ENCODE measurements around the gene P2RY13.

Gene P2RY13

DNA sequence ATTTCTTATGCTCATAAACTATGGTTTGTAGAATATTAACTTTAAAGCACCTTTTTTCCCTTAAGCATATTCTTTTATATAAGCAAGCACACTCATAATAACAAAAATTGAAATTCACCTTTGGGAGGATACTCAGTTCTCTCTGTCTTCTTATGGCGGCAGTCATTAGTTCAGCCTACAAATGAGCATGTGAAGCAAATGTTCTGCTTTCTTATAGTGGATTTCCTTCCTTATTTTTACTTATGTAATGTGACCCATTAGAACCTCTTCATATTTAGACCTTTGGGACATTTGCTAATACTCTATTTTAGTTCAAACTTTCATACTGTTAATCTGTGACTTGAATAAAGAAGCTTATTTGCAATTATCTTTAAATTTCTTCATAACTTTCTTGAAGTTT lies at the start of gene P2RY13:
Gene P2RY13 (minus strand): TSS at position 187 of the 400 bp plus-strand sequence. CDS start 21 bp downstream, at position 166.
- no peak for DNase-seq

DNA sequence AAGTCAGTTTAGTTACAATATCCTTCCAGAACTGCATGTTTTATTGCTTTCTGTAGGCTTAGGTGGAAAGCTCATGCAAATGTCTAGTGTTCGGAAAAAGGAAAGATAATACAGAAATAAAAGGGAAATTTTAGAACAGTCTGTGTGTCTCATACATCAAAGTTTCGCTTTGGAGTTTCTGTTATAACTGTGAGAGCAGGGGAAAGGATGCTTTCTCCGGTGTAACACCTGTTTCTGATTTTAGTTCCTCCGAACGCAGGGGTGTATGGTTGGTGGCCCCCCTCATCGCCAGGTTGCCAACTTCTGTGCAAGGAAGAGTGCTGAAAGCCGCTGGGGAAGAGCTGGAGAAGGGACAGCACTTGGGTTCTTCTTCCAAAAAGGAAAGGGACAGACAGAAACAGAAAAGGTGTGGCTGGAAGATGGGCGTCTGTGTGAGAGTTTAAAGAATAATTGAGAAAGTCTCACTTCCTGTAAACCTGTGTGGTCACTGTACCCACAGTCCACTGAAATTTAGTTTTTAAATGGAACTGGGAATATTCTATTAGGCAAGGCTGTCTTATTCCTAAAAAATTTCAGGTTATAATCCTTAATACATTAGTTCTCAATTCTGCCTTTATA lies 48.5 kb upstream of the P2RY13 start:
- DNase-seq, result no peak

DNA sequence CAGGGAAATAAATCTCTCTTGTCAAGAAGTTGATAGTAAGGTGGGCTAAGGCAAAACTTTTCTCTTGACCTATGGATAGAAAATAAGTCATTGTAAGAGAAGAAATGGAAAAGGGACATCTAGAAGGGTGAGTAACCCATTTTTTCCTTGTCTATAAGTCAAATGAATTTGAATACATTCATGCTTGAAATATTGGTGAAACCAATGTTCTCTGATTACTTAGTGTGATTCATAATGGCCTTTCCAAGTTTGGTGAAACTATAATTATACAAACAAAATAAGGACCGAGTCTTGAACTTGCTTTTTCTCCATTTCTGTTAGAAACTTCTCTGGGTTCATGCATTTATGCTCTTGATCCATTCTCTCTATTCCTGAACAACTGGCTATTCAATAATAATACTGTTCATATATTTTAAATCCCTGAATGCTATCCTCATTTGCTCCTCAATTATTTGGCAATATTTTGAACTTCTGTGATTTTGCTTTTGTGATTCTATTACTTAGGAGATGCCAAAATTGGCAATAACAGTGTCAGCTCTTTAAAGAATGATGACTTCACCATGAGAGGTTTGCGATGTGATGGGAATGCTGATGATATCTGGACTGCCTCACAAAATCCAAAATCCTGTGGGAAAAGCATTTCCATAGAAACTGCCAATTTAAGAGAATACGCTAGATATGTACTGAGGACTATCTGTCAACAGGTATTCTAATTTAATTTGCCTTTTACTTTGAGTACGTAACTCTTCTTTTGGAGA lies 42.9 kb upstream of the P2RY13 start:
- DNase-seq, result no peak

DNA sequence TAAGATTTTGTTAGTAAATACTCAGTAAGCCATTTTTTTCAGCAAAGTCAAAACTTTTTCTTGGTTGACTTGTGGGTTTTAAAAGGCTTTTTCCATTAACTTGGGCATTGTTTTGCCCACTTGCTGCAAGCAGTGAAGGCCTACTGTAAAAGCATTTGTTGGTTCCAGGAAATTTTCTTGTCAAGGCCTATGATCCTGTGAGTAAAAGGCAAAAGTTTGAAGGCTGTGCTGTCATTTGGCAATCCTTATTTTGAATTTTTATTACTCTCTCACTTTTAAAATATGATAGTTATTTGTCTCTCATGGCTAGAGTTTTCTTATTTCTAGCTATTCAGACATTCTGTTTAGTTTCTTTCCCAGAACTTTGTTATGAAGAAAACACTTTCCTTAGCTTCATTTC lies 42.2 kb upstream of the P2RY13 start:
- no peak for DNase-seq

DNA sequence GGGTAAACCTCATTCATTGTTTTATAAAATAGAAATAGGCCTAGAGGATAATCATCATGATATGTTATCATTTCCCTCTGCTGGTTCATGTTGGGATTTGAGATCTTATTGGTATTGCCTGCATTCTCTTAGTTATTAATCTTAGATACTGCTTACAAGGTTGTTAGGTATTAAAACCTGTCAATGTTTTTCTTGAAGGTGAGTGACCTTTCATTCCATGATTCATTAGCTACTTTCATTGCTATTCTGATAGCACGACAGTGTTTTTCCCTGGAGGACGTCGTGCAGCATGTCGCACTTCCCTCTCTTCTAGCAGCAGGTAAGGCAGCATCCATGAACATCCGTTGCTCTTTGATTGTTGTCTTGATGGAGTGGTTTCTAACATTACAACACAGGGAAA lies 38.1 kb upstream of the P2RY13 start:
- no peak for DNase-seq

DNA sequence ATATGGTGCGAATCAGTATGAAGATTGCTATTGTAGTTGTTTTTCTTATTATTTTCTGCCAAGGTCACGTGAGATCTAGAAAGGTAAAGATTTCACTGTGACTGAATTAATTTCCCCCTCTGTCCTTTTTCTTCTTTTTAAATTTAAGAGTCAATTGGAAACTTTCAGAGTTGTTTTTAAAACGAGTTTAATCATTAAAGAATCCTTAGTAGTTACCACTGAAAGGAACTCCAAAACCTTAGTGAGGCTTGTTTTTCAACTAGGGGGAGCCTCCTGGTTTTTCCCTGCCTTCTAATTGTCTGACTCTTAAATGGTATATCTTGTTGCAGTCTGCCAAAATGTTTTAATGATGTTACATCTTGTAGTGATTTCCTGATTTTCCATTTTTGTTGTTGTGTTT lies 37.6 kb upstream of the P2RY13 start:
- DNase-seq, result no peak

DNA sequence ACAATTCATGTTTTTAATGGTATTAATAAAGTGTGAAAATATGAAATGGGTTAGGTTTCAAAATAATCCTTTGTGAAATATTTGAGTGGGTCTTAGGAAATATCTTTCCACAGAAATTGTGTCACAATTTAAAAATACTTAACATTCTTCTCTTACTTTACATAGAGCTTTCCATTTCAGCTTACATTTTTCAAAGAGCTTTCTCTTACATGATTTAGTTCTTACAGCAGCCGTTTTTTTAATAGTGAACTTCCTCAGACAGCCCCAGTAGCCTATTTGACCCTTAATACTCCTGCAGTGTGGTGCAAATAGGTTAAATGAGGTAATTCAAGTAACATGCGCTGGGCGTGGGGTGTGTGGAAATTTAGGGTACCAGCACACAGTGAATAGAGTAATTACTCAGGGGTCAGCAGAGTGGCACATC lies 33.4 kb upstream of the P2RY13 start:
- DNase-seq, result no peak

DNA sequence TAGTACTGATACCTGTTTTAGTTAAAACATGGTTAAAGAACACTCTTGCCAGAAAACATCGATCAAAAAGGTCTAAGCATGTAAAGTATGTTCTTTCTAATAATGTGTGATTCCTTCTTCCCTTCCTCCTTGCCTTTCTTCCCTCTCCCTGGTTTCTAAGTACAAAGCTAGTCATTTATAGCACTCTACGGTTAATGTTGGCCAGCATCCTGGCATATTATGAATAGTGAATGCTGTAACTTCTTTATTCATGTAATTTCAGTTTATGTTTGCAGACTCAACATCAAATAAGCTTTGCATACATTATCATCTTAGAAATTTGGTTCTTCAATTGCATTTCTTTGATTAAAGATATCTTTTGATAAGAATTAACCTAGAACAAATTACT lies 28.1 kb upstream of the P2RY13 start:
- DNase-seq, result no peak

DNA sequence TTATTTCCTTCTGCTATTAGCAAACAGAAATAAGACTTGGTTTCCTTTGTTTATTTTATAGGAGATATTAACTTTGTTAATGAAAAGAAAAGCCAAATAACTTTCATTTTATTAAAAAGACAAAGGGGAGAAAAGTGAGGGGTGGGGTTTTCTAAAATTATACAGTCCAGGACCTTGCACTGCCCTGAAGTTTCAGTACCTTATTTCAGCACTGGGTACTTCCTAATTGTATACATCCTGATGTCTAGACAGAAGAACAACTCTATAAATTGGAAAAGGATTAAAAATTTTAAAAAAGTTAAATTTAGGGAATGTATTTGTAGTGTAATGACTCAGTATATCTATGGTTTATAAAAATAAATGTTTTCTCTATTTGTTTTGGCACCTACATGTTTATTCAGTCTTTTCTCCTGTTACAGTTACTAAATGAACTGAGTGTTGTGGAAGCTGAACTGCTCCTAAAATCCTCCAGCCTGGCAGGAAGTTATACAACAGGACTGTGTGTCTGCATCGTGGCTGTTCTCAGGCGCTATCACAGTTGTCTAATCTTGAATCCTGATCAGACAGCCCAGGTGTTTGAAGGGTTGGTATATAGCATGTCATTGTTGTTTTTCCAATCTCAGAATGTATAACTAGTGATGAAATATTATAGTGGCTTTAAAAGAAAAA lies 27.6 kb upstream of the P2RY13 start:
- no peak for DNase-seq

DNA sequence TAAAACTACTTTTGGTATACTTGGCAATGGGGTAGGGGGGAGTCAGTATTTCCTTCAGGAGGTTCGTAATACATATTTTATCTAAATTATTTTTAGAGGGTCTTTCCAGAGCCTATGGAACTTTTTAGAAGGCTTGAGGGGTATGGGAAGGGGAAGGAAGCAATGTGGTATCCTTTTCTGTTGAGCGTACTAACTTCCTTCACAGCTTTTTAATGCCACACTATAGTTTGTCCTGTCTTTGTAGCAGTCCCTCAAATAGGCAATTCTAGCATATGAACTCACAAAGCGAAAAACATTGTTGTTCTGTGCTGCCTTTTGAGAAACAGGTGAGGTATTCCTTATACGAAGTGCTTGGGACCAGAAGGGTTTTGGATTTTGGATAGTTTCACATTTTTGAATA lies 22.3 kb upstream of the P2RY13 start:
- no peak for DNase-seq

DNA sequence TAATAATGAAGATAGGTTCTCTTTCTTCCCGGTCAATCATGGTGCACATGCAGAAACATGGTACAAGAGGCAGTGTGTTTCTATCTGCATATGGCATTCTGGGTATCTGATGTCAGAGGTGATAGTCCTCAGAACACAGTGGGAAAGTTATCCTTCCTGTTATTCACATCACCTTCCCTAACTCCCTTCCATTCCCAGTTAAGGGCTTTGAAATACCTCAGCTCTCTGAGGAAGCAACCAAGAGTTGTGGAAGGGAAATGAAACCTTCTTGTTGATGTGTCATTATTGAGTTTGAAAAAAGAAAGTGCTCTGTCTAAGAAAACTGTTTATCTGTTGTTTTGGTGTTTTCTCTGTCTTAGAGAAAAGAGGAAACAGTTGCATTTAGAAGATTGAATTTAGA lies 21.9 kb upstream of the P2RY13 start:
- no peak for DNase-seq

DNA sequence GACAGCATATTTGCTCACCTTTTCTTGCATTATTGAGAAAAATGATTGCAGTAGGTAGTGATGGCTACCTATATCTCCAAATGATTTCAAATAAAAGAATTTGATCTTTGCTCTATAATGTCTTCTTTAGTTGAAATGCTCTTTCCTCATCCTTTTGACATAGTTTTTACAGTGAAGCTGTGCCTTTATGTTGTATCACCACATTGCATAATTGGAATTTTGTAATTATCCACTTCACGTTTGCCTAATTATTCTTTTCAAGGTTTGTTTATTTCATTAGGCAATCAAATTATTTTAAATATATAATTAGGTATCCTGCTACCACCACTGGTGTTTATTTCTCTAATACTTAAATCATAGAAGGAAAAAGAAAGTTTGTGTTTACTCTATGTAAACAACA lies 21.3 kb upstream of the P2RY13 start:
- DNase-seq, result no peak

DNA sequence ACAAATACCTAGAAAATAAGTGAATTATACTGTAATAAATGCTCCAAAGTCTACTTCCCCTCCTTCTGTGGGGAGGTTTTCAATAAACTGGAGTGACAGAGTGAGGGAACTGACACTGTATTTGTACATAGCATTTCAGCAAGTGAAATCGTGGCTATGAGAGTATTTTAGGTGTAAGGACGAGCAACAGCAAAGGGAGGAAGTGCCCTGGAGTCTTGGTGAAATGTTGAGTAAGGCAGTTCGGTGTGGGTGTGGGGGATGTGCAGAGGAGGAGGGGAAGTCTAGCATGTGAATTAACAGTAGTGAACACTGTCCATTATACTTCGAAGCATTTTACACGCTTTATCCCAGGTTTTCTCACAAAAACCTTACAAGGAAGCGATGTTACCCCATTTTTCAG lies 18.1 kb upstream of the P2RY13 start:
- no peak for DNase-seq

DNA sequence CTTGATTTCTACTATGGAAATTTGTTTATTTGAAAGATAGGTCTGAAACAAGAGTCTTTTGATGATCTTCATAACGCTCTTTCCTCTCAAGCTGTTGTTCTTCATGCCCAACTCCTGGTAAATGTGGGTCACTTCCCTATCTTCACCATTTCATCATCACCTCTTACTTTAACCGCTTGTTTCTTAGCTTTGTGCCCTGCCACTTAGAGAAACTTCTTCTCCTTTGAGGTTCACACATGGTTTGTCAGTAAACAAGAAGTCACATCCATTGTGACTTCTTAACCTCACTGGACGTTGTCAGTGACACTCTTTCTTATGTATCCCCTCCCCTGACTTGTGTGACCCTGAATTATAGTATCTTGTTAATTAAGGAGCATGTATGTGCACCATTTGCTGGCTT lies 16.9 kb upstream of the P2RY13 start:
- no peak for DNase-seq

DNA sequence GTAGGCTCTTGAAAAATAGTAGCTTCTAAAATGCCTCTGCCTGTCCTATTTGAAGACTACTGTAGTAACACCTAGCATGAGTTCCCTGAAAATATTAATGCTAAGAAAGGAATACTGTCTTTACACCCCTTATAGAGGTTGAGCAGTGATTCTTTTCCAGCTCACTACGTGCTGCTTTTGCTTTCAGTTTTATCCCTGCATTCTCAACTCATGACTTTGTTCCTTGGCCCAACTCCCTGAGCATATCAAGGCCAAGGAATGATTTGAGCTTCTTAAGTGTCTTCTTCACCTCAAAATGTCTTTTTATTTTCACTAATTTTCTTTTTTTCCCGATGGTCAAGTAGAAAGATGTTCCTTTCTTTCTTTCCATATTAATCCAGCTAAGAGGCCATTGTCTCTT lies 16.5 kb upstream of the P2RY13 start:
- no peak for DNase-seq

DNA sequence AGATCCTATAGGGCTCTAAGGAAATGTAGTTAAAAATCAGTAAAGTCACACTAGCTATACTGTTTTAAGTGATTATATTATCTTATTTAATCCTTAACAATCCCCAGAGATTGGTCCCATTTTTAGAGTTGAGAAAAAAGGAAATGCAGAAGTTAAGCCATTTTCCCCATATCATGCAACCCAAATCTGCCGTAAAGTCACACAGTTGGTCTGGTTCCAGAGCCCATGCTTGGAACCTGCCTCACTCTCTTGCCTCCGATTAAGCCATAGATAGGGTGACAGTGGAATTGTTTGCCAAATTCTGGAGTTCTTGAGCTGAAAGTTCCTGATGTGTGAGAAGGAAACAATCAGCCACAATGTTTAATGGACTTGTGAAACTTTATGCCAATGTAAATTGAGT lies 2.3 kb upstream of the P2RY13 start:
- no peak for DNase-seq

DNA sequence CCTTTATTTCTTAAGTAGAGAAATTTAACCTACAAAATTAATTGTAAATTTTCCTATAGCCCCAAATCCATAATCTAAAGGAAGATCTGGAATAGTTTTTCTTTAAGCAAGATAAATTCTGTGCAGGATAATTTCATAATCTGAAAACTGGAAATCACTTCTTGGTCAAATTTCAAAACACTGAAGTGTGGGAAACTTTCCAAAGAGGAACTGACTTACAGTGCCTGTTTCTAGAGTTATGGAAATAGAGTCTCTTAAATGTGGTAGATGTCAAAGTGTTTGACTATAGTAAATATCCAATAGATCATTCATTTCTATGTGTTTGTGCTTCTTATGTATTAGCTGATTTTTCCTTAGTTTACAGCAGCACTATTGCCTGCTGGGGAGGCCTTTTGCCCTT lies 1.6 kb upstream of the P2RY13 start:
- DNase-seq, result no peak

DNA sequence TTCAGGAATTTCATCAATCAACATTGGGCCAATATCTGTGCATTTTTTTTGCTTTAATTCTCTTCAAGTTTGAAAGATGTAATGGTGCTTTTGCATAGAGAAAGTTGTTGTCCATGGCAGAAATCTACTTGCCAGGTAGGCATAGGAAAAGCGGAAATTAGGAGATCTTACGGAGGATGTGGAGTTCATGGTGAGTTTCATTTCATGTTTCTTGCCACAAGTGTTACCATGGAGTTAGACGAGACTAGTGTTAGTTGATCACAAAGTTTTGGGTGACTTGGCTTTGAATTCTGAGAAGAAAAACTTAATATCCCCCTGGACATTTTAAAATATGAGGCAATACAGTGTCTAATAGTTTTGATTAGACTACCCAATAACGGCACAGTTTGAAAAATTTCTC lies 1.0 kb upstream of the P2RY13 start:
- no peak for DNase-seq

DNA sequence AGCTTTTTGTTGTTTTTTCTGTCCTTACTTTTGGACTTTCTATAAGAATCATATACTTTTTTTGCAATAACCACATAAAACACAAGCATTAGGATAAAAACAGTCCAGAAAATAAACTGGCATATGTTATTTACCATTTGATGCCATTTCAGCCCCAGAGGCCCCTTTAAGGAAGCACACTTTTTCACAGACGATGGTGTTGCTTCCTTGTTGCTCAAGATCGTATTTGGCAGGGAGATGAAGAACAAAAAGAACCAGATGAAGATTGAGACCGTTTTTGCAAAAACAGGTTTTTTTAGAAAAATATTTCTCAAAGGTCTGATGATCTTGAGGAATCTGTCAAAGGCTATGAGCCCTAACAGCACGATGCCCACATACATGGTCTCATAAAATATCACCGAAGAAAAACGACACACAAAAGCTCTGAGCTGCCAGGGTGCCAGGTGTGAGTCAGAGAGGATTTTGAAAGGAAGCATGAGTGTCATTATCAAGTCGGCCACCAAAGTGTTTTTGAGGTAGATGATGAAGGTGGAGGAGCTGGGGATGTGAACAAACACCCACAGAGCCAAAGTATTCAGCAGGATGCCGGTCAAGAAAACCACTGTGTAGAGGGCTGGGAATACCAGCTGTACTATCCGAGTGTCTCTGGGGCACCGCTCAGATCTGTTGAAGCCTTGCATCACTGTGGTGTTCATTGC lies 902 bp downstream of the P2RY13 start:
- no peak for DNase-seq

DNA sequence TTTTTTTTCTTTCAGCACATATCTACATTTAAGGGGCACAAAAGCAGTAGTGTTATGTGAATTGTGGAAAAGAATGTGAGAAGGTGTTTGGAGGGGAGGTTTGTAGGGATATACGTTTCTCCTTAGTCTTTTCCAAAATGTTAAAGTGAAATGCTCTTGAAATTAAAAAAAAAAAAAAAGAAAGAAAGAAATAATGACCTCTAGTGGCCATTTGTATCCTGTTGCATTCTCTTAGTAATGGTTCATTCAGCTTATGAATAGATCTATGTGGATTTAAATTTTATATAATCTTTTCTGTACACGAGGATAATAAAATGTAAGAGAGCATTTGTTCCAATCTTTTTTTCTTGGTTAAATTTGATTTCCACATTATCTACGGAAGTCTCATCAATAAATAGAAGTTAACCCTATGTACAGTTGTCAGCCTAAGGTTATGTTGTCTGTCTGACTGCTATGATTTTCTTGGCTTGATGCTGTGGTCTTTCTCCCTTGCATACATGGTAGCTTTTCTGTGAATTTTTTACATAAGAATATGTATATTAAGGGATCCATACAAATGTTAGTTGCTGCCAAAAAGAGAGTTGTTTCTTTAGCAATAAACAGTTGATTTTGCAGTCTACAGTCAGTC lies 1.7 kb downstream of the P2RY13 start:
- no peak for DNase-seq

DNA sequence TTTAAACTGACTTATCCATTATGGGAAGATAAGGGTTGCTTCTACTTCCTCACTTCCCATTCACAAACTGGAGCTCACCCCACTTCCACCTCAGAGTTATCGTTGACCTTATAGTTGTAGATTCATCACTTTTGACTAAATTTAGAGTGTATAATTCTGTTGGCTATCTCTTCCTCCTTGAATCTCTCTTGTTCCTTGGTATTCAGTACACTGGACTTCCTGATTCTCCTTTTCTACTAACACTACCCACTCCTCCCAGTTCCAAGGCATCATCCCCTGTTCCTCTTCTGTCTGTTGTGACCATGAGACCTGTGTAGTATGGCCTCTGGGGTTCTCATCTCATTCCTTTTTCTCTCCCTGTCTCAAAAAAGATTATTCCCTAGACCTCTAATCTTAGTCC lies 6.8 kb downstream of the P2RY13 start:
- DNase-seq, result no peak

DNA sequence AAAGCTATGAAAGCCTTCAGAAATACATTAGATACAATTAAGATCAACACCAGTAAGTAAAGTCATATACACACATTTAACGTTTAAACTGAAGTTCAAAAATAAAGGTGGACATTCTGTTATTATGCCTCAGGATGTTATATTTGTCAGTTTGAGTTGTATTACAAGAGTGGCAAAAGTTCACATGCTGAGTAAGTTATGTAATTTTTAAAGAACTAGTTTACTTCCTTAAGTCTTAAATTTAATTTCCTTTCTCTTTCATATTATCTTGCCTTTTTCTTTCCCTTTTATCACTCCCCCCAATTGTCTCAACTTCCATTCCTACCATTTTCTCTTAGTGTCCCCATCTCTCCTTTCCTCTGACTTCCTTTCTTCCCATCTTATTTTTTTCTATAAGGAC lies 7.8 kb downstream of the P2RY13 start:
- DNase-seq, result no peak

DNA sequence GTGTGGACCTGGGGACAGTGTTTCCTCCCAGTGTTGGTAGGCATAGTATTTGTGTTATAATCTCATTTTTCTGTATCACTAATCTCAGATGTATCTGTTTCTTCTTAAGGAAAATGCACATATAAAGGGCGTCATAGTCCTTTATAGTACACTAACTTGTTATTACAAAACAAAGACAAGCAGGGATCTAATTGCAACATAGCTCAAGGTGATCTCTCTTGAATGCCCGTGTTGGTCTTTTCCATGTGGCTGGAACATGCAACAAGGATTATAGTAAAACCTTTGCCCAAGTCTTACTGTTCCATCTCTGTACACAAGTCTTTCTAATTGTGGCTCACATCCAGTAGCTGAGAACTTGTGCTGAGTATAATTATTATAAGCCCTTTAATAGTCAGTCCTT lies 9.2 kb downstream of the P2RY13 start:
- DNase-seq, result no peak

Data from 8988T (cell line).